ENCODE results near the gene CRB3.

CRB3 gene

DNA sequence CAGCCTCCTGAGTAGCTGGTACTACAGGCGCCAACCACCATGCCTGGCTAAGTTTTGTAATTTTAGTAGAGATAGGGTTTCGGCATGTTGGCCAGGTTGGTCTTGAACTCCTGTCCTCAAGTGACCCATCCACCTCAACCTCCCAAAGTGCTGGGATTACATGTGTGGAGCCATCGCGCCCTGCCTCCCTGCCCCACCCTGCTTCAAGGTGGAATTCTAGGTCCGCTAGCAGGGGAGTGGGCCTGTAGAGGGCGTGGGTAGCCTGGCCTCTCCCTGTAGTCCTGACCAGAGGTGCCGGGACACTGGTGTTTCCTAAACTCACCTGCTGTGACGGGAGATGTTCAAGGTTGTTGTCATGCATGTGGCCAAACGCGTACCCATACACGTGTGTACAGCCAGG is 30.9 kb upstream of the CRB3 start:
- no peak for DNase-seq (ENCODE audit: low read depth)

DNA sequence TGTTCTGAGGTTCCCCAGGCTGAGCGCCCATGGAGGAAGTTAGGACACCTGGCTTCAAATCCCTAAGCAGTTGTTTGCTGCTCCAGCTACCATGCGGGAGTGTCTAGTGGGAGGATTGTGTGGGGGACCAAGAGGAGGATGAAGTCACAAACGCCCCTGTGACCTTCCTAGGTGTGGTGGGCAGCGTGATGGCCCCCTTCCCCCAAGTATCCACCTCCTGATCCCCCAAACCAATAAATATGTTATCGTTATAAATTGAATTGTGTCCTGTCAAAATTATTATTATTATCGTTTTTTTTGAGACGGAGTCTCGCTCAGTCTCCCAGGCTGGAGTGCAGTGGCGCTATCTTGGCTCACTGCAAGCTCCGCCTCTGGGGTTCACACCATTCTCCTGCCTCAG is 30.4 kb upstream of the CRB3 start, which contains the start of gene SLC25A41:
SLC25A41 (minus strand) TSS at position 101 of the 400 bp plus-strand sequence; CDS start at position 31, 70 bp downstream.
- DNase-seq (ENCODE audit: low read depth), result no peak

DNA sequence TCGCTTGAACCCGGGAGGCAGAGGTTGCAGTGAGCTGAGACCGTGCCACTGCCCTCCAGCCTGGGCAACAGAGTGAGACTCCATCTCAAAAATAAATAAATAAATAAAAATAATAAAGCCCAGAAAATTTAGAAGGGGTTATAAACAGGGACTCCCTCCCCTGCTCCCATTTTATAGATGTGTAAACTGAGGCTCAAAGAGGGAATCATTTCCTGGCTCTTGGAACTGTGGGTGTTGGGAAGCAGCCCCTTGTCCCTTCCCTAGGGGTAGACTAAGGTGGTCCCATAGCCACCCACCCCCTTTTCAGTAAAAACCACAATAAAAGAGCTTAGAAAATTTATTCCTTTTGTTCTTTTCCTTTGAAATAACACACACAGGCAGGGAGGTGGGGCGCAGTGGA is 24.3 kb upstream of the CRB3 start:
- no peak for DNase-seq (ENCODE audit: low read depth)

GRCh38 chr19:6440905-6441304 is 23.2 kb upstream of the CRB3 start:
- DNase-seq (ENCODE audit: low read depth), result no peak

DNA sequence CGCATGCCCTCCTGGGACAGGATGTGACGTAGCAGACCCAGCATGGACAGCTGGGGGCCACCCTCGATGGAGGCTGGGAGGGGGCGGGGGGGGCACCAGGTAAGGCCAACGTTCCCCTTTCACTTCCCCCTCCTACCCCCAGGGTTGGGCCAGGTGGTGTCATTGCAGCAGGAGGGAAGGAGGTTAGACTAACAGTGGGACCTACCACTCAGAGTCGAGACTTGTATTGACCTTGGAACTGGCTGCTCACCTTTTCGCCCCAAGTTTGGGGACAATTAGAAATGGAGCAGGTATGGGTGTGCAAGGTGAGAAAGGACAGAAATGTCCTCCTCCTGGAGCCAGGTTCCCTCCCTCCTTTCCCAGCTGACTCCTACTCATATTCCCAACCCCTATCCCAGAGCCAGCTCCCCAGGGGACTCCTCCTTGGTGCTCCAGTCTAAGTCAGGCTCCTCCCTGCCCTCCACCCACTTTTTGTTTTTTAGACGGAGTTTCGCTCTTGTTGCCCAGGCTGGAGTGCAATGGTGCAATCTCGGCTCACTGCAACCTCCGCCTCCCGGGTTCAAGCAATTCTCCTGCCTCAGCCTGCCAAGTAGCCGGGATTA is 21.9 kb upstream of the CRB3 start:
- DNase-seq (ENCODE audit: low read depth), result no peak

DNA sequence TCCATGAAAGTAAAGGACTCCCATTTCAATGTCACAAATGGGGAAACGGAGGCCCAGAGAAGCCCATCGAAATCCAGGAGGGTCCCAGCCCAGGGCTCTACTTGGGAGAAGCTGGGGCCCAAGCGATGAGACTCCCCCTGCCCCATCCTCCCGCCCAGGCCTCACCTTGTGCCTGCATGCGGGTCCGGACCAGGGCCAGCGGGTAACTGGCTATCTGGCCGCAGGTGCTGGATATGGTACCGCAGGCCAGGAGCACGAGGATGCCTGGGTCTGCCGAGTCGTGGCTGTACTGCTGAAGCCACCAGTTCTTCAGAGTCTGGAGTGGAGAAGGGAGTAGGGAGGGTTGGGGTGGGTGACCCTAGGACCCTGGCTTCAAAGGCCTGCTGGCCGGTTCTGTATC is 20.1 kb upstream of the CRB3 start:
- DNase-seq (ENCODE audit: low read depth), result no peak

- no peak for DNase-seq (ENCODE audit: low read depth)
Measured at GRCh38 chr19:6446452-6446851, 17.6 kb upstream of the CRB3 start.

- DNase-seq (ENCODE audit: low read depth), result no peak
Measured at GRCh38 chr19:6448045-6448444, 16.0 kb upstream of the CRB3 start.

GRCh38 chr19:6450166-6450565 is 13.9 kb upstream of the CRB3 start:
- DNase-seq (ENCODE audit: low read depth), result no peak

GRCh38 chr19:6451583-6452222 is 12.4 kb upstream of the CRB3 start:
- no peak for DNase-seq (ENCODE audit: low read depth)

DNA sequence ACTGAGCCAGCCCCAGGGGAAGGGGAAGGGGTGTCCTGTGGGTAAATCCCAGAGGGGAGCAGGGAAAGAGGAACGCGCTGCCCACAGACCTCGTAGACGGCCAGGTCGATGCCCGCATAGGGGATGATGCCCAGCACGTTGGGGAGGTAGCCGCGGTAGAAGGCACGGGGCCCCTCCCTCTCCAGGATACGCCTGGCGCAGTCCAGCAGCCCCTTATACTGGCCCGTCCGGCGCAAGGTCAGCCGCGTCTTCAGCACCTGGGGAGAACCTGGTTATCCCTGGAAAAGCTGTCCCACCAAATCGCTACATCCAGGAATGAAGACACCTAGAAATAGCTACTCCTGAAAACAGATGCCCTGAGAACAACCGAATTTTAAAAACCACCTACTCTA is 11.9 kb upstream of the CRB3 start:
- DNase-seq (ENCODE audit: low read depth), result no peak

GRCh38 chr19:6452899-6453298 is 11.2 kb upstream of the CRB3 start:
- no peak for DNase-seq (ENCODE audit: low read depth)

DNA sequence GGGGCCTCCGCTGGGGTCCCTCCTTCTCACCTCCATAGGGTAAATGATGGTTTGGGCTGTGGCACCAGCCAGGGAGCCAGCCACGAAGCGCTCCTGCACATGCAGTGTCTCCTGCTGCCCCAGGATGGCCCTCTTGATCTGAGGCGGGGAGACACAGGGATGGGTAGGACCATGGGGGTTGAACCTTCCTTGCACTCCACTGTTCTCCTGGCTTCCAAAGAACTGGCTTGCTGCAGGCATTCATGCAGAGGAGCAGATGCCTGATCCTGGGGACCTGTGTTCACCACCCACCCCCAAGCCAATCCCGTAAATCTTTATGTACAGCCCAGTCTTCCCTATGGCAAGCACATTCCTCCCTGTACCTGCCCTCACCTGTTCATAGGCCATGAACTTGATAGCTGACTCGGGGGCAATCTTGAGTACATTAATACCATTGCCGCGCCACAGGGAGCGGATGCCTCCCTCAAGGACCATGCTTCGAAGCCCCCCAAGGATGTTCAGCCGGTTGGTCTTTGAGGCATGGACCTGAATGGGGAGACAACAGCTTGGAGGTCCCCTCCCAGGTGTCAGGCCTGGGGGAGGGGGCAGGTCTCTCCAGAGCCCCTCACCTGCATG is 10.0 kb upstream of the CRB3 start:
- DNase-seq (ENCODE audit: low read depth), result no peak

- no peak for DNase-seq (ENCODE audit: low read depth)
Measured at GRCh38 chr19:6455924-6456323, 8.1 kb upstream of the CRB3 start.

DNA sequence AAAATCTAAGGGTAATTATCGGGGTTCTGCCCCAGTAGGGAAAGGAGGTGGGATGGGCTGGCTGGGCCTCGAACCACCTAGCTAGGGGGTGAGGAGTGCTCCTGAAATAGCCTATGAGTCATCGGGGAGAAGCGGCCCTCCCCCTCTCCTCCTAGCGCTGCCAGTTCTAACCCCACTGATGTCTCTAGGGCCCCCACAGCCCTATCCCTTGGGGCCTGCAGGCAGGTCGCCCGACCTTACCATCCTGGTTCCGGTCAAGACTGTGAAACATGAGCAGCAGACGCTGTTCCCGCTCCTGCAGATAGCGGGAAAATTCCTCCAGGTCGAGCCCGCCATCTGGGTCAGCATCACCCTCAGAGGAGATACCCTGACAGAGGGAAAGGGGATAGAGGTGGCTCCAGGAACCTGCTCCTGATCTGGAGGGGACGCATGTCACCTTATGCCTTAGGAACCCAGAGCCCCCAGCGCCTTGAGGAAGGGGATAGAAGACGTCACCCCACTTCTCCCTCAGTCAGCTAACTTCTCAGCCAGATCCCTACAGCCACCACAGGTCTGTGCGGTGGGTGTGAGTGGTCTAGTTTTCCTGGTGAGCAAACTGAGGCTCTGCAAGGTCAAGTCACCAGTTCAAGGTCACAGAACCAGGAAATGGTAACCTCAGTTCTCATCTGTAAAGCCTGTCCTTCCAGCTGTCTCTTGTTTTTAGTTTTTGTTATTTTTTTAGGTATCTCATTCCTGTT is 5.9 kb upstream of the CRB3 start:
- no peak for DNase-seq (ENCODE audit: low read depth)

GRCh38 chr19:6458695-6459261 is 5.3 kb upstream of the CRB3 start:
- DNase-seq (ENCODE audit: low read depth), result no peak

DNA sequence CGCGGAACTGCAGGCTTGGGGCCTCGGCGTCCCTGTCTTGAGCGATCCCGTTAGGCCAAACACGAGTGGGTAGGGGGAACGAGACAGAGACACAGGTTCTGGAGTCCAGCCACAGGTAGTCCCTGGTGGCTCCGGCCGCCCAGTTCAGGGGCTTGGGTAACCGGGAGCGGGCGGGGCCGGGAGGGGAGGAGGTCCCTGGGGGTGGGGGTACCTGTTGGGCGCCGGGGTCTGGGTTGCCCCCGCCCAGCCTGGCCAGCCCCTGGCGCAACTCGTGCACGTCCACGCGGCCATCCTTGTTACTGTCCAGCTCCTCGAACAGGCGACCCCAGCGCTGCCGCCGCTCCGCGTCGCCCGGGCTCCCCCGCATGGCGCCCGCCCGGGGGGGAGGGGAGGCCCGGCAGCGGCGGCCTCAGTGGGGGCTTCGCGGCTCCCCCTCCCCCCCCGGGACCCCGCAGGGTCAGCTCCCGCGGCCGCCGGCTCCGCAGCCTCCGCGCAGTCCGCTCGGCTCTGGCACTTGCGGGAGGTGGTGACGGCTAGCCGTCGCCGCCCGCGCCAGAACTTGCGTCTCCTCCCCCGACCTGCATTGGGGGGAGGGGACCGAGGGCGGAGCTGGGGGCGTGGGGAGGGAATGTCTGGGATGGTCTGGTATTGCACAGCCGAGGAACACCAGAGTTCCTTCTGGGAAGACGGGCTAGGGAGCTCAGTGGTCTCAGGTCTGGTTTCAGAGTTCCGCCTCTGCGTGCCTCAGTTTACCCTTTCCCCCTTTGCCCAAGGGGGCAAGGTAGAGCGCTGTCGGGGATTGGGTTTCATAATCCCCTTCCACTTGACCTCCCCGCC is 4.6 kb upstream of the CRB3 start, which contains the start of gene SLC25A23:
SLC25A23 (minus strand) TSS at position 531 of the 837 bp plus-strand sequence; CDS start at position 367, 164 bp downstream.
- DNase-seq (ENCODE audit: low read depth), result peak; percentile 34

- peak; percentile 91 for DNase-seq (ENCODE audit: low read depth)
Measured at GRCh38 chr19:6460099-6460884, 3.8 kb upstream of the CRB3 start.

GRCh38 chr19:6465006-6465405 is 935 bp downstream of the CRB3 start:
- no peak for DNase-seq (ENCODE audit: low read depth)

GRCh38 chr19:6465663-6466062 is 1.6 kb downstream of the CRB3 start:
- no peak for DNase-seq (ENCODE audit: low read depth)
